ENCODE data around the gene FANCL.

GRCh38 chr2:58137221-58137620, 103.9 kb downstream of the FANCL start:
- TF ChIP-seq, protein P1, sequence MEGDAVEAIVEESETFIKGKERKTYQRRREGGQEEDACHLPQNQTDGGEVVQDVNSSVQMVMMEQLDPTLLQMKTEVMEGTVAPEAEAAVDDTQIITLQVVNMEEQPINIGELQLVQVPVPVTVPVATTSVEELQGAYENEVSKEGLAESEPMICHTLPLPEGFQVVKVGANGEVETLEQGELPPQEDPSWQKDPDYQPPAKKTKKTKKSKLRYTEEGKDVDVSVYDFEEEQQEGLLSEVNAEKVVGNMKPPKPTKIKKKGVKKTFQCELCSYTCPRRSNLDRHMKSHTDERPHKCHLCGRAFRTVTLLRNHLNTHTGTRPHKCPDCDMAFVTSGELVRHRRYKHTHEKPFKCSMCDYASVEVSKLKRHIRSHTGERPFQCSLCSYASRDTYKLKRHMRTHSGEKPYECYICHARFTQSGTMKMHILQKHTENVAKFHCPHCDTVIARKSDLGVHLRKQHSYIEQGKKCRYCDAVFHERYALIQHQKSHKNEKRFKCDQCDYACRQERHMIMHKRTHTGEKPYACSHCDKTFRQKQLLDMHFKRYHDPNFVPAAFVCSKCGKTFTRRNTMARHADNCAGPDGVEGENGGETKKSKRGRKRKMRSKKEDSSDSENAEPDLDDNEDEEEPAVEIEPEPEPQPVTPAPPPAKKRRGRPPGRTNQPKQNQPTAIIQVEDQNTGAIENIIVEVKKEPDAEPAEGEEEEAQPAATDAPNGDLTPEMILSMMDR (conservative IDR thresholded peaks at IDR 0.05 in 1 of 2, IDR thresholded peaks at IDR 0.05 in 1 of 2; ENCODE audit: extremely low read depth in 1 of 2, insufficient read depth in 1 of 2, low read depth in 1 of 2, low read length in 2 of 2): no peak
- TF ChIP-seq EZH2 (IDR thresholded peaks at IDR 0.05; ENCODE audit: borderline replicate concordance, low read length): no peak
